ENCODE measurements around the gene SASH1. TPM values are rescaled to one million over a fixed set of nuclear protein-coding genes. Genes with fewer than 3 reads are reported as not detected.

The SASH1 gene
- total RNA-seq, 1 experiment from 2014 or later = 6.6 TPM

- no peaks in the 10 kb centered on the region for H3K4me1 ChIP-seq (ENCODE audit: control insufficient read depth, insufficient read depth, low read length)
- ATAC-seq (0 out of 2 replicates have a peak, but pooled peaks have one; percentile 26), DNase-seq (ENCODE audit: low read depth, low spot score) (no peak)
- TF ChIP-seq POLR2AphosphoS5 (IDR thresholded peaks at IDR 0.05; ENCODE audit: low read depth, low read length) (no peak), TCF7L2 (IDR thresholded peaks at IDR 0.05; ENCODE audit: low read depth, low read length) (no peak), SIN3A (IDR thresholded peaks at IDR 0.05; ENCODE audit: borderline replicate concordance, insufficient read depth, low read depth, low read length) (no peak), CTCF (IDR thresholded peaks at IDR 0.05) (no peak)
- TF ChIP-seq, protein P1, sequence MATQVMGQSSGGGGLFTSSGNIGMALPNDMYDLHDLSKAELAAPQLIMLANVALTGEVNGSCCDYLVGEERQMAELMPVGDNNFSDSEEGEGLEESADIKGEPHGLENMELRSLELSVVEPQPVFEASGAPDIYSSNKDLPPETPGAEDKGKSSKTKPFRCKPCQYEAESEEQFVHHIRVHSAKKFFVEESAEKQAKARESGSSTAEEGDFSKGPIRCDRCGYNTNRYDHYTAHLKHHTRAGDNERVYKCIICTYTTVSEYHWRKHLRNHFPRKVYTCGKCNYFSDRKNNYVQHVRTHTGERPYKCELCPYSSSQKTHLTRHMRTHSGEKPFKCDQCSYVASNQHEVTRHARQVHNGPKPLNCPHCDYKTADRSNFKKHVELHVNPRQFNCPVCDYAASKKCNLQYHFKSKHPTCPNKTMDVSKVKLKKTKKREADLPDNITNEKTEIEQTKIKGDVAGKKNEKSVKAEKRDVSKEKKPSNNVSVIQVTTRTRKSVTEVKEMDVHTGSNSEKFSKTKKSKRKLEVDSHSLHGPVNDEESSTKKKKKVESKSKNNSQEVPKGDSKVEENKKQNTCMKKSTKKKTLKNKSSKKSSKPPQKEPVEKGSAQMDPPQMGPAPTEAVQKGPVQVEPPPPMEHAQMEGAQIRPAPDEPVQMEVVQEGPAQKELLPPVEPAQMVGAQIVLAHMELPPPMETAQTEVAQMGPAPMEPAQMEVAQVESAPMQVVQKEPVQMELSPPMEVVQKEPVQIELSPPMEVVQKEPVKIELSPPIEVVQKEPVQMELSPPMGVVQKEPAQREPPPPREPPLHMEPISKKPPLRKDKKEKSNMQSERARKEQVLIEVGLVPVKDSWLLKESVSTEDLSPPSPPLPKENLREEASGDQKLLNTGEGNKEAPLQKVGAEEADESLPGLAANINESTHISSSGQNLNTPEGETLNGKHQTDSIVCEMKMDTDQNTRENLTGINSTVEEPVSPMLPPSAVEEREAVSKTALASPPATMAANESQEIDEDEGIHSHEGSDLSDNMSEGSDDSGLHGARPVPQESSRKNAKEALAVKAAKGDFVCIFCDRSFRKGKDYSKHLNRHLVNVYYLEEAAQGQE (IDR thresholded peaks at IDR 0.05; ENCODE audit: insufficient read depth in 1 of 2, low read depth in 2 of 2, low read length in 1 of 2) = no peak
- no peaks in the 10 kb centered on the region for H3K36me3 ChIP-seq (ENCODE audit: control insufficient read depth, insufficient read depth, low read length)
- H3K4me3 ChIP-seq (ENCODE audit: low read depth in 2 of 2, low read length in 2 of 2) = no peak overlapping the region
- no peaks in the 10 kb centered on the region for H3K9me3 ChIP-seq (ENCODE audit: control insufficient read depth, insufficient read depth, low read depth, low read length)
- no TSS peak for BruUV-seq (replicated peaks)
- no peaks in the 10 kb centered on the region for H3K27me3 ChIP-seq (ENCODE audit: control insufficient read depth, insufficient read depth, low read length)
- intact Hi-C loops (cut with micrococcal nuclease; ENCODE audit: unreplicated experiment) = no loop called here
- H3K27ac ChIP-seq (ENCODE audit: low read length) = no peak overlapping the region
- POLR2A ChIA-PET = no interaction called here
- CTCF ChIA-PET = no interaction called here
- in situ Hi-C loops (cut with HindIII; ENCODE audit: low pct_unique_long_range_greater_than_20kb, low sequenced_read_pairs) = no loop called here
Measured at GRCh38 chr6:148570456-148570855, 227.8 kb downstream of the SASH1 start.

DNA sequence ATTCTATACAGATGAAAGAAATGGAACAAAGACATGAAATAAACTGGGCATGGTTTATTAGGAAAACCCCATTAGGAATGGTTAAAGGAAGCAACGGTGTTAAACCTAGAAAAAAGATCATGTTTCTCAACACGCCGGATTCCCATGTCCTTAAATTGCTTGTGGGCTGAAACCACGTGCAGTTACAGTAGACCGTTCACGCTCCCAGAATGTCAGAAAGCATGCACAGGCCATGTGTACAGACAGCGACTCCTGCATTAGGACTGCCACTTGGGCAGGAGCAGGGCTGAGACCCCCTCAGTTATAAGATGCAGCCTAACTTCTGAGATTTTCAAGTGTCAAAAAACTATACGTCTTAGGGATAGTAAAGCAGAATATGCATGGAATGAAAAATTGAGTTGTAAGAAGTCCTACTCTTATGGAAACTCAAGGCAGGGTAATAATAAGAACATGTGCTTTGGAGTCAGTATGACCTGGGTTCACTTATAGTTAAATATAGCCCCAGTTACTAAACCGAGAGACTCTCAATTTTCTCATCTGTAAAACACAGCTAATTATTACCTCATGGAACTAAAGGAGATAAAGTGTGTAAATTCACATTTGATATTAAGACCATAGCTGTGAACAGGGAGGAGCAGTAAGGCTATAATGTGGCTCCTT lies 230.2 kb downstream of the SASH1 start:
- Histone ChIP-seq H3K36me3 (ENCODE audit: control insufficient read depth, insufficient read depth, low read length) (no peaks in the 10 kb centered on the region), H3K27me3 (ENCODE audit: control insufficient read depth, insufficient read depth, low read length) (peaks cover 4% of the 10 kb centered on the region; the same call in 1 of the 2 replicates), H3K9me3 (ENCODE audit: control insufficient read depth, insufficient read depth, low read depth, low read length) (no peaks in the 10 kb centered on the region), H3K4me3 (ENCODE audit: low read depth in 2 of 2, low read length in 2 of 2) (no peak overlapping the region), H3K4me1 (ENCODE audit: control insufficient read depth, insufficient read depth, low read length) (no peaks in the 10 kb centered on the region), H3K27ac (ENCODE audit: low read length) (no peak overlapping the region)
- POLR2A ChIA-PET = no interaction called here
- CTCF ChIA-PET = interaction anchor here (0.5 to 0.6 kb wide), 2 partner anchors 30 to 117 kb away, joined by 3 read pairs; no protein-coding TSS in a partner anchor
- BruUV-seq (replicated peaks) = no TSS peak
- in situ Hi-C loops (cut with HindIII; ENCODE audit: low pct_unique_long_range_greater_than_20kb, low sequenced_read_pairs) (no loop called here), intact Hi-C loops (cut with micrococcal nuclease; ENCODE audit: unreplicated experiment) (no loop called here)
- ATAC-seq (no peak), DNase-seq (ENCODE audit: low read depth, low spot score) (no peak)
- TF ChIP-seq SIN3A (IDR thresholded peaks at IDR 0.05; ENCODE audit: borderline replicate concordance, insufficient read depth, low read depth, low read length) (no peak), POLR2AphosphoS5 (IDR thresholded peaks at IDR 0.05; ENCODE audit: low read depth, low read length) (no peak), CTCF (IDR thresholded peaks at IDR 0.05) (no peak), TCF7L2 (IDR thresholded peaks at IDR 0.05; ENCODE audit: low read depth, low read length) (no peak)
- TF ChIP-seq, protein P1 (IDR thresholded peaks at IDR 0.05; ENCODE audit: insufficient read depth in 1 of 2, low read depth in 2 of 2, low read length in 1 of 2) = no peak
